Measurements from ENCODE around the gene FBN1.

Gene FBN1

GRCh38 chr15:48556159-48556897 lies 89.2 kb downstream of the FBN1 start:
- Histone ChIP-seq H3K27me3 (ENCODE audit: insufficient read depth, poor library complexity, severe bottlenecking) (no peaks in the 10 kb centered on the region), H3K36me3 (ENCODE audit: low read depth) (no peaks in the 10 kb centered on the region), H3K27ac (ENCODE audit: poor library complexity, severe bottlenecking) (no peak overlapping the region), H3K9me3 (ENCODE audit: severe bottlenecking) (no peaks in the 10 kb centered on the region), H3K4me1 (ENCODE audit: insufficient read depth, poor library complexity, severe bottlenecking) (peaks cover 14% of the 10 kb centered on the region), H3K4me3 (ENCODE audit: severe bottlenecking) (no peak overlapping the region)
- DNase-seq (ENCODE audit: low spot score) (no peak), ATAC-seq (ENCODE audit: low read depth) (no peak)
- no peak for TF ChIP-seq CTCF (IDR thresholded peaks at IDR 0.05; ENCODE audit: poor library complexity, severe bottlenecking)

GRCh38 chr15:48555241-48555881 lies 90.1 kb downstream of the FBN1 start:
- DNase-seq (ENCODE audit: low spot score), result no peak

GRCh38 chr15:48554112-48554511 lies 91.4 kb downstream of the FBN1 start:
- no peaks in the 10 kb centered on the region for H3K9me3 ChIP-seq (ENCODE audit: severe bottlenecking)
- TF ChIP-seq CTCF (IDR thresholded peaks at IDR 0.05; ENCODE audit: poor library complexity, severe bottlenecking), result no peak
- no peak overlapping the region for H3K4me3 ChIP-seq (ENCODE audit: severe bottlenecking)
- H3K36me3 ChIP-seq (ENCODE audit: low read depth), result no peaks in the 10 kb centered on the region
- H3K27ac ChIP-seq (ENCODE audit: poor library complexity, severe bottlenecking), result peak overlapping the region; percentile 43
- DNase-seq (ENCODE audit: low spot score) (no peak), ATAC-seq (ENCODE audit: low read depth) (no peak)
- H3K4me1 ChIP-seq (ENCODE audit: insufficient read depth, poor library complexity, severe bottlenecking), result peaks cover 14% of the 10 kb centered on the region
- no peaks in the 10 kb centered on the region for H3K27me3 ChIP-seq (ENCODE audit: insufficient read depth, poor library complexity, severe bottlenecking)

More at GRCh38 chr15:48555241-48555881, 90.1 kb downstream of the FBN1 start:
- Histone ChIP-seq H3K4me1 (ENCODE audit: insufficient read depth, poor library complexity, severe bottlenecking) (peaks cover 14% of the 10 kb centered on the region), H3K27ac (ENCODE audit: poor library complexity, severe bottlenecking) (no peak overlapping the region), H3K36me3 (ENCODE audit: low read depth) (no peaks in the 10 kb centered on the region), H3K9me3 (ENCODE audit: severe bottlenecking) (no peaks in the 10 kb centered on the region), H3K4me3 (ENCODE audit: severe bottlenecking) (no peak overlapping the region), H3K27me3 (ENCODE audit: insufficient read depth, poor library complexity, severe bottlenecking) (no peaks in the 10 kb centered on the region)
- ATAC-seq (ENCODE audit: low read depth), result no peak
- TF ChIP-seq CTCF (IDR thresholded peaks at IDR 0.05; ENCODE audit: poor library complexity, severe bottlenecking), result no peak

- ATAC-seq (ENCODE audit: low read depth) (peak; percentile 59; the same call in 2 of the 3 replicates), DNase-seq (ENCODE audit: low spot score) (no peak)
- Histone ChIP-seq H3K4me1 (ENCODE audit: insufficient read depth, poor library complexity, severe bottlenecking) (peaks cover 14% of the 10 kb centered on the region), H3K9me3 (ENCODE audit: severe bottlenecking) (no peaks in the 10 kb centered on the region), H3K4me3 (ENCODE audit: severe bottlenecking) (no peak overlapping the region), H3K36me3 (ENCODE audit: low read depth) (no peaks in the 10 kb centered on the region), H3K27ac (ENCODE audit: poor library complexity, severe bottlenecking) (peak overlapping the region; percentile 43), H3K27me3 (ENCODE audit: insufficient read depth, poor library complexity, severe bottlenecking) (no peaks in the 10 kb centered on the region)
- no peak for TF ChIP-seq CTCF (IDR thresholded peaks at IDR 0.05; ENCODE audit: poor library complexity, severe bottlenecking)
Measured at GRCh38 chr15:48553559-48553958, 92.0 kb downstream of the FBN1 start.
